GM18951 (cell line): ENCODE measurements around the gene SMO.
"Not testable (repeated sequence)": the region's sequence is repeated elsewhere in the genome, so short reads cannot be mapped to it uniquely, and the experiment has no call there.

ENCODE experiments used
- POLR2A ChIP-seq: IDR thresholded peaks from 4 replicates; pipeline ENCODE4 v1.6.1; 2011; ENCODE audit warnings: mild to moderate bottlenecking; ENCODE audit not compliant: insufficient read length, insufficient read depth; ENCODE audit errors: extremely low read depth
- in situ Hi-C: fragments of 300-500 bp; cut with MboI; formaldehyde crosslinking; loops from one replicate; pipeline ENCODE4 v1.12.0; 2022; ENCODE audit warnings: low sequenced_read_pairs, mixed read lengths, inconsistent platforms; ENCODE audit not compliant: unreplicated experiment

Gene SMO

GRCh38 chr7:129252128-129252527, 63.7 kb downstream of the SMO start:
- in situ Hi-C loops = no loop called here
- TF ChIP-seq POLR2A = no peak

- in situ Hi-C loops = not testable (repeated sequence)
Observed at GRCh38 chr7:129252603-129253002, 64.2 kb downstream of the SMO start.

GRCh38 chr7:129255800-129256199, 67.4 kb downstream of the SMO start:
- TF ChIP-seq POLR2A = no peak
- in situ Hi-C loops = no loop called here

- no peak for TF ChIP-seq POLR2A
- in situ Hi-C loops = no loop called here
Observed at GRCh38 chr7:129256221-129256620, 67.8 kb downstream of the SMO start.

- TF ChIP-seq POLR2A = no peak
- in situ Hi-C loops = no loop called here
Observed at GRCh38 chr7:129257168-129257567, 68.7 kb downstream of the SMO start.

- no peak for TF ChIP-seq POLR2A
- in situ Hi-C loops = no loop called here
Observed at GRCh38 chr7:129258649-129259389, 70.4 kb downstream of the SMO start.

GRCh38 chr7:129262324-129262723, 73.9 kb downstream of the SMO start:
- in situ Hi-C loops = no loop called here

More at GRCh38 chr7:129262324-129262723, 73.9 kb downstream of the SMO start:
- no peak for TF ChIP-seq POLR2A
